Measurements from ENCODE around the gene LRRC37A3. TPM values are rescaled to one million over a fixed set of nuclear protein-coding genes. Genes with fewer than 3 reads are reported as not detected.
A peak's percentile ranks its signal among the peaks of the same experiment; 100 is the strongest.
"Not testable (repeated sequence)": the region's sequence is repeated elsewhere in the genome, so short reads cannot be mapped to it uniquely, and the experiment has no call there.

LRRC37A3 gene
- total and polyA plus RNA-seq, 2 of the 13 experiments (the other 11 are each of a cell fraction or from before 2014, with no cell fraction given) = 0.62 to 1.1 TPM

DNA sequence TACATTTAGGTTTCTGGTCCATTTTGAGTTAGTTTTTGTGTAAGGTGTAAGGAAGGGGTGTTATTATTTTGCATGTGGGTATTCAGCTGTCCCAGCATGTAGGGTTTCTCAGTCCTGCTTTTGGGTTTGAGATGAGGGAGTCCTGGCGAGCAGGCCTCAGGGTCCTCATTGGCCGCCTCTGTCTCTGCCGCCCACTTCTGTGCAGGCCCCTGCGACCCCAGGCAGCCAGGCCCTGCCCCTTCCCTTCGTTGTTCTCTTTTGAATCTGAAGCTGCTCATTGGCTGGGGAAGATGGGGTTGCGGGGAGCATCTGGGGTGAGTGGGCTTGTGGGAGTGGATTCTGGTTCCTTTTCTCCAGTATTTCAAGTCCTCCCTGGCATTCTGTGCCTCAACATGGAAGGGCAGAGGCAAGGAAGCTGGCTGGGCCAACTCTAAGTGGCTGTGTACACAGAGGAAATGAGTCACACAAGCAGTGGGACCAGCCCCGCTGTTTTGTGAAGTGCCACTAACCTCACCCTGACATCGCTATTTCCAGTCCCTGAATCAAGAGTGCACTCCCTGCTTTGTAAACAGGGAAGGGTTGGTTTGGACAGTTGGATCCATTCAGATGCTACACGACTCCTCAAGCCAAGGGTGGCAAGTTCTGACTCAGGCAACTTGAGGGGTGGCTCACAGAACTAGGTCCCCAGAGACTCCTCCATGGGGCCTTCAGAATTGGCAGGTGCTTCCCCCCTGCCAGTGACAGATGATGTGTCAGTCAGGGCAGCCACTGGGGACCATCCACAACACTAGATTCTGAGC is 110.9 kb downstream of the LRRC37A3 start:
- H4K20me1 ChIP-seq (ENCODE audit: insufficient read depth, low read length); H3K27me3 ChIP-seq (ENCODE audit: control insufficient read depth in 1 of 2, insufficient read depth in 2 of 2, low read length in 2 of 2); intact Hi-C loops (cut with micrococcal nuclease; ENCODE audit: unreplicated experiment); POLR2A ChIA-PET; H3K4me3 ChIP-seq (replicated peaks in 1 of 3; ENCODE audit: insufficient read depth in 1 of 3, low read depth in 2 of 3, low read length in 3 of 3); H3K9ac ChIP-seq (ENCODE audit: insufficient read depth, low read depth, low read length); BruUV-seq (replicated peaks); H3K4me2 ChIP-seq (ENCODE audit: low read depth, low read length); H3K9me3 ChIP-seq (ENCODE audit: low read length); H2AFZ ChIP-seq (ENCODE audit: low read length); in situ Hi-C loops (cut with HindIII; ENCODE audit: extremely low pct_ligation_motif_present, low pct_unique_long_range_greater_than_20kb); H3K4me1 ChIP-seq (ENCODE audit: insufficient read depth, low read length); CTCF ChIA-PET (ENCODE audit: low intra/inter-chr PET ratio, low total read pairs); H3K79me2 ChIP-seq (ENCODE audit: insufficient read depth, low read length); H3K27ac ChIP-seq (ENCODE audit: extremely low read length, insufficient read depth, low read length); H3K36me3 ChIP-seq (replicated peaks in 1 of 2; ENCODE audit: control insufficient read depth in 1 of 2, insufficient read depth in 2 of 2, low read length in 2 of 2); TF ChIP-seq SOX13 (IDR thresholded peaks at IDR 0.05): not testable (repeated sequence)
- 52% methylated on average over 7 of the region's 9 CpGs for WGBS (ENCODE audit: low lambda C conversion rate)
- ATAC-seq (peak; percentile 95), FAIRE-seq (peak; percentile 66), DNase-seq (ENCODE audit: low spot score) (peak; percentile 85)
- TF ChIP-seq FOXK2 (IDR thresholded peaks at IDR 0.05) (peak; percentile 36; the same call in 1 of the 2 replicates), DRAP1 (CRISPR knock-in tag; IDR thresholded peaks at IDR 0.05) (0 out of 2 replicates have a peak, but pooled peaks have one; percentile 19), FOSL1 (CRISPR knock-in tag; IDR thresholded peaks at IDR 0.05; ENCODE audit: borderline replicate concordance) (peak; percentile 84), KDM2A (CRISPR knock-in tag; IDR thresholded peaks at IDR 0.05; ENCODE audit: borderline replicate concordance, low read depth) (0 out of 2 replicates have a peak, but pooled peaks have one; percentile 33), FOXP4 (CRISPR knock-in tag; IDR thresholded peaks at IDR 0.05) (peak; percentile 40; the same call in 1 of the 2 replicates), SAP130 (CRISPR knock-in tag; IDR thresholded peaks at IDR 0.05; ENCODE audit: low read depth) (peak; percentile 82), IKZF5 (CRISPR knock-in tag; IDR thresholded peaks at IDR 0.05) (0 out of 2 replicates have a peak, but pooled peaks have one; percentile 51), GATAD2A (CRISPR knock-in tag; IDR thresholded peaks at IDR 0.05) (peak; percentile 65; the same call in 1 of the 2 replicates), MIER3 (CRISPR knock-in tag; IDR thresholded peaks at IDR 0.05; ENCODE audit: borderline replicate concordance) (0 out of 2 replicates have a peak, but pooled peaks have one; percentile 27), FOSL2 (CRISPR knock-in tag; IDR thresholded peaks at IDR 0.05) (peak; percentile 97), RARA (CRISPR knock-in tag; IDR thresholded peaks at IDR 0.05) (peak; percentile 77), ZMYM3 (CRISPR knock-in tag; IDR thresholded peaks at IDR 0.05) (0 out of 2 replicates have a peak, but pooled peaks have one; percentile 27), FOXO1 (CRISPR knock-in tag; IDR thresholded peaks at IDR 0.05) (peak; percentile 29; the same call in 1 of the 2 replicates), IRF2 (CRISPR knock-in tag; IDR thresholded peaks at IDR 0.05) (0 out of 2 replicates have a peak, but pooled peaks have one; percentile 23), FOXK1 (CRISPR knock-in tag; IDR thresholded peaks at IDR 0.05; ENCODE audit: borderline replicate concordance, low read depth) (peak; percentile 41; the same call in 1 of the 2 replicates), ATF3 (CRISPR knock-in tag; IDR thresholded peaks at IDR 0.05) (peak; percentile 62; the same call in 1 of the 2 replicates), JUND (CRISPR knock-in tag; IDR thresholded peaks at IDR 0.05) (peak; percentile 54; the same call in 1 of the 2 replicates), ETV5 (CRISPR knock-in tag; IDR thresholded peaks at IDR 0.05; ENCODE audit: borderline replicate concordance) (peak; percentile 82; the same call in 1 of the 2 replicates), SOX13 (CRISPR knock-in tag; conservative IDR thresholded peaks at IDR 0.05 in 1 of 2, IDR thresholded peaks at IDR 0.05 in 1 of 2) (peak in 1 of 2 experiments; percentile 16; a peak in 1 of 4 replicates), FOXA1 (IDR thresholded peaks at IDR 0.05) (peak; percentile 62), FOXA1 (CRISPR knock-in tag; IDR thresholded peaks at IDR 0.05) (peak; percentile 92), KAT8 (CRISPR knock-in tag; IDR thresholded peaks at IDR 0.05) (0 out of 2 replicates have a peak, but pooled peaks have one; percentile 29)

Data from HepG2 (cell line).